ENCODE data around the gene ITGB1BP1.
A peak's percentile ranks its signal among the peaks of the same experiment; 100 is the strongest.

The ITGB1BP1 gene

GRCh38 chr2:9377461-9378097, 45.7 kb downstream of the ITGB1BP1 start:
- no peak for DNase-seq

GRCh38 chr2:9375857-9376428, 47.4 kb downstream of the ITGB1BP1 start:
- DNase-seq: no peak

- no peak for DNase-seq
These were observed 49.1 kb downstream of the ITGB1BP1 start for GRCh38 chr2:9374071-9374730.

GRCh38 chr2:9373476-9373875, 49.9 kb downstream of the ITGB1BP1 start:
- no peak for DNase-seq

GRCh38 chr2:9373047-9373446, 50.3 kb downstream of the ITGB1BP1 start:
- DNase-seq: peak; percentile 56

GRCh38 chr2:9370746-9371145, 52.6 kb downstream of the ITGB1BP1 start:
- no peak for DNase-seq

- no peak for DNase-seq
These were observed 57.3 kb downstream of the ITGB1BP1 start for GRCh38 chr2:9366026-9366425.

GRCh38 chr2:9365498-9366019, 57.8 kb downstream of the ITGB1BP1 start:
- no peak for DNase-seq

GRCh38 chr2:9364791-9365497, 58.4 kb downstream of the ITGB1BP1 start:
- no peak for DNase-seq

GRCh38 chr2:9364373-9364772, 59.0 kb downstream of the ITGB1BP1 start:
- no peak for DNase-seq

GRCh38 chr2:9360701-9361100, 62.6 kb downstream of the ITGB1BP1 start:
- DNase-seq: no peak

- DNase-seq: no peak
These were observed 63.2 kb downstream of the ITGB1BP1 start for GRCh38 chr2:9360110-9360509.

- no peak for DNase-seq
These were observed 63.9 kb downstream of the ITGB1BP1 start for GRCh38 chr2:9359463-9359862.

- DNase-seq: no peak
These were observed 64.5 kb downstream of the ITGB1BP1 start for GRCh38 chr2:9358846-9359245.

GRCh38 chr2:9356261-9356660, 67.1 kb downstream of the ITGB1BP1 start:
- no peak for DNase-seq

GRCh38 chr2:9355716-9356115, 67.6 kb downstream of the ITGB1BP1 start:
- DNase-seq: no peak

GRCh38 chr2:9355270-9355669, 68.1 kb downstream of the ITGB1BP1 start:
- no peak for DNase-seq

- no peak for DNase-seq
These were observed 69.0 kb downstream of the ITGB1BP1 start for GRCh38 chr2:9354318-9354717.
